Endothelial cell of umbilical vein (primary cell): ENCODE data around the gene MT3. TPM values are rescaled to one million over a fixed set of nuclear protein-coding genes. Genes with fewer than 3 reads are reported as not detected.

Experiments used
- BruUV-seq: library from RNA; stranded (reverse); fragments of 400-500 nt; replicated peaks from 2 replicates; lab custom pipeline; 2021; lab: Mats Ljungman, UMichigan
- CTCF ChIA-PET: fragments of 300-600, 350-600 bp; sonication (Branson Sonifier 250); formaldehyde crosslinking; loops from one replicate; lab custom pipeline; 2021; ENCODE audit warnings: antibody characterized with exemption, inconsistent platforms; lab: Charles Lee
- POLR2A ChIA-PET: fragments of 300-600, 350-600 bp; sonication (Branson Sonifier 250); formaldehyde crosslinking; loops from one replicate; lab custom pipeline; 2021; ENCODE audit warnings: antibody characterized with exemption, inconsistent platforms; lab: Charles Lee
- DNase-seq: peaks from one replicate; pipeline ENCODE4 v3.0.0-alpha.2; 2011; ENCODE audit warnings: low read depth, low spot score
- FAIRE-seq: peaks from 2 replicates; lab custom pipeline; 2011; peaks lifted over from hg19 to GRCh38; lab: Jason Lieb, UNC
- H2AFZ ChIP-seq: 2 replicates; pipeline ENCODE4 v1.6.0; 2012; ENCODE audit warnings: low read depth, low read length, control low read depth, inconsistent platforms
- H3K27ac ChIP-seq: 2 replicates; pipeline ENCODE4 v1.5.1; 2011; ENCODE audit warnings: low read depth, mild to moderate bottlenecking, control low read depth, low read length, moderate library complexity; ENCODE audit not compliant: insufficient read depth
- H3K27me3 ChIP-seq, 2 experiments: 2 replicates each; pipeline versions ENCODE4 v1.6.0 to v1.6.1; 2011; ENCODE audit warnings: low read length in 2 of 2, mixed read lengths in 1 of 2; ENCODE audit not compliant: control insufficient read depth in 2 of 2, insufficient read depth in 2 of 2
- H3K36me3 ChIP-seq, 2 experiments: 2 replicates in 1 of 2; 3 replicates in 1 of 2; pipeline ENCODE4 v1.5.1; 2011; ENCODE audit warnings: low read length in 2 of 2, mild to moderate bottlenecking in 1 of 2, moderate library complexity in 1 of 2; ENCODE audit not compliant: control insufficient read depth in 2 of 2, insufficient read depth in 2 of 2; ENCODE audit errors: extremely low read depth in 1 of 2
- H3K4me1 ChIP-seq: 3 replicates; pipeline ENCODE4 v1.5.1; 2011; ENCODE audit warnings: mild to moderate bottlenecking, low read length; ENCODE audit not compliant: control insufficient read depth, insufficient read depth; ENCODE audit errors: extremely low read depth
- H3K4me2 ChIP-seq: 2 replicates; pipeline ENCODE4 v1.6.1; 2011; ENCODE audit warnings: low read length, control low read depth, mixed read lengths; ENCODE audit not compliant: insufficient read depth
- H3K4me3 ChIP-seq, 3 experiments: fragments of 200-600 bp in 1 of 3; sonication (generic), shearing (Covaris generic) in 1 of 3; replicated peaks in 1 of 3; 2 replicates each; pipeline ENCODE4 v1.5.1; 2011 to 2016; ENCODE audit warnings: control low read depth in 3 of 3, low read length in 3 of 3, mild to moderate bottlenecking in 2 of 3, inconsistent platforms in 1 of 3, low read depth in 1 of 3, moderate library complexity in 1 of 3; ENCODE audit not compliant: insufficient read depth in 1 of 3
- H3K79me2 ChIP-seq: 2 replicates; pipeline ENCODE4 v1.6.0; 2012; ENCODE audit warnings: low read length, inconsistent platforms; ENCODE audit not compliant: control insufficient read depth, insufficient read depth
- H3K9ac ChIP-seq: replicated peaks from 2 replicates; pipeline ENCODE3; 2011; ENCODE audit warnings: low read length, control low read depth; ENCODE audit not compliant: insufficient read depth; ENCODE audit errors: extremely low read depth
- H3K9me1 ChIP-seq: replicated peaks from 3 replicates; pipeline ENCODE4 v1.6.0; 2011; ENCODE audit warnings: mild to moderate bottlenecking, low read length; ENCODE audit not compliant: control insufficient read depth, insufficient read depth; ENCODE audit errors: extremely low read depth
- H3K9me3 ChIP-seq: replicated peaks from 2 replicates; pipeline ENCODE4 v1.5.1; 2012; ENCODE audit warnings: low read length, inconsistent platforms; ENCODE audit not compliant: control insufficient read depth, insufficient read depth
- H4K20me1 ChIP-seq: replicated peaks from 2 replicates; pipeline ENCODE3; 2011; ENCODE audit warnings: mild to moderate bottlenecking, low read length; ENCODE audit not compliant: control insufficient read depth, insufficient read depth; ENCODE audit errors: extremely low read depth
- CTCF ChIP-seq, 2 donors: IDR thresholded peaks; 1 replicate in 1 of 2; 2 replicates in 1 of 2; pipeline ENCODE4 v1.5.1; 2011; ENCODE audit warnings: low read length in 2 of 2, mild to moderate bottlenecking in 2 of 2, moderate library complexity in 2 of 2, control low read depth in 1 of 2, inconsistent platforms in 1 of 2, low read depth in 1 of 2; ENCODE audit not compliant: insufficient read depth in 1 of 2; ENCODE audit errors: extremely low read depth in 1 of 2
- EZH2 ChIP-seq: IDR thresholded peaks from 2 replicates; pipeline ENCODE4 v1.6.1; 2012; ENCODE audit warnings: borderline replicate concordance, low read depth, mild to moderate bottlenecking, moderate library complexity, low read length, inconsistent platforms; ENCODE audit not compliant: severe bottlenecking
- FOS ChIP-seq: IDR thresholded peaks from 2 replicates; pipeline ENCODE4 v1.6.1; 2011; ENCODE audit warnings: mild to moderate bottlenecking, low read length, moderate library complexity, borderline replicate concordance; ENCODE audit not compliant: insufficient read depth
- GATA2 ChIP-seq: IDR thresholded peaks from 2 replicates; pipeline ENCODE4 v1.7.0; 2011; ENCODE audit warnings: low read depth, mild to moderate bottlenecking, moderate library complexity, mixed read lengths, low read length; ENCODE audit not compliant: insufficient read length, insufficient read depth
- JUN ChIP-seq: IDR thresholded peaks from 2 replicates; pipeline ENCODE4 v1.6.1; 2011; ENCODE audit warnings: borderline replicate concordance, low read depth; ENCODE audit not compliant: insufficient read length, insufficient read depth
- MAX ChIP-seq: IDR thresholded peaks from 2 replicates; pipeline ENCODE4 v1.6.1; 2011; ENCODE audit not compliant: insufficient read depth, insufficient read length
- MYC ChIP-seq: IDR thresholded peaks from one replicate; pipeline ENCODE4 v1.6.1; 2011; ENCODE audit warnings: mild to moderate bottlenecking, low read depth, low read length
- POLR2A ChIP-seq: IDR thresholded peaks from 2 replicates; pipeline ENCODE4 v1.6.1; 2012; ENCODE audit warnings: low read depth, mild to moderate bottlenecking, control low read depth, low read length
- POLR2AphosphoS5 ChIP-seq: IDR thresholded peaks from 2 replicates; pipeline ENCODE4 v1.6.1; 2012; ENCODE audit warnings: low read depth, mild to moderate bottlenecking, control low read depth, low read length, moderate library complexity; ENCODE audit not compliant: insufficient read depth
- dilution Hi-C: fragments of 300-500 bp; cut with MboI; formaldehyde crosslinking; loops from one replicate; pipeline ENCODE4 v1.15.0; 2019; ENCODE audit warnings: low sequenced_read_pairs; ENCODE audit not compliant: extremely low pct_ligation_motif_present
- intact Hi-C: fragments of 100-400 bp; cut with micrococcal nuclease; formaldehyde crosslinking; loops from one replicate; pipeline ENCODE4 v1.10.0; 2022
- polyA plus RNA-seq, 4 experiments: library from polyadenylated mRNA; depleted of rRNA in 3 of 4; stranded (reverse) in 3 of 4; unstranded in 1 of 4; fragments of >200 nt; gene quantifications; 2 replicates each; pipeline versions ENCODE4 v1.2.1 to v1.2.3, GENCODE V29; 2011 to 2012; ENCODE audit warnings: missing spikeins in 1 of 4
- total RNA-seq: library from RNA; stranded (reverse); gene quantifications from 2 replicates; pipeline ENCODE4 v1.2.3, GENCODE V29; 2021

MT3 gene
- total and polyA plus RNA-seq, 2 donors (not counting 3 experiments of a cell fraction or from before 2014, with no cell fraction given) = not detected

GRCh38 chr16:56614549-56614991 is 25.2 kb downstream of the MT3 start:
- intact Hi-C loops = no loop called here
- DNase-seq (peak; percentile 57), FAIRE-seq (peak; percentile 78)
- Histone ChIP-seq H3K4me2 (peak overlapping the region; percentile 74), H3K27me3 (no peaks in the 10 kb centered on the region), H3K27ac (peak overlapping the region; percentile 80), H4K20me1 (no peaks in the 10 kb centered on the region), H3K9me1 (no peaks in the 10 kb centered on the region), H3K79me2 (peaks cover 18% of the 10 kb centered on the region), H3K4me3 (no peak overlapping the region), H3K9ac (peak overlapping the region; percentile 6), H3K4me1 (peaks cover 77% of the 10 kb centered on the region), H2AFZ (no peak overlapping the region), H3K9me3 (no peaks in the 10 kb centered on the region), H3K36me3 (no peaks in the 10 kb centered on the region)
- TF ChIP-seq FOS = peak; percentile 92
- no peak for TF ChIP-seq MYC
- TF ChIP-seq MAX = no peak
- TF ChIP-seq EZH2 = no peak
- TF ChIP-seq POLR2A = no peak
- no peak for TF ChIP-seq CTCF (IDR thresholded peaks at IDR 0.05; ENCODE audit: extremely low read depth in 1 of 2, insufficient read depth in 1 of 2, low read depth in 1 of 2, low read length in 2 of 2)
- TF ChIP-seq POLR2AphosphoS5 = peak; percentile 72
- TF ChIP-seq GATA2 = peak; percentile 56
- TF ChIP-seq JUN = peak; percentile 60
- dilution Hi-C loops = no loop called here
- CTCF ChIA-PET = interaction anchor here (0.7 to 2.0 kb wide), 3 partner anchors 11 to 88 kb away, joined by 3 to 6 read pairs (median 4); no protein-coding TSS in a partner anchor
- POLR2A ChIA-PET = interaction anchor here (1.5 kb wide), 1 partner anchor 11 kb away, joined by 4 read pairs; the partner anchor contains the start of gene MT1E
- BruUV-seq = no TSS peak
